GM12872 (cell line): ENCODE results near the gene SHMT2.

Experiments
- CTCF ChIP-seq: IDR thresholded peaks from 3 replicates; pipeline ENCODE4 v1.5.1; 2011; ENCODE audit warnings: low read depth, mild to moderate bottlenecking, low read length, moderate library complexity; ENCODE audit not compliant: insufficient read depth

The SHMT2 gene

GRCh38 chr12:57210926-57211692, 18.4 kb upstream of the SHMT2 start:
- no peak for TF ChIP-seq CTCF

- no peak for TF ChIP-seq CTCF
Measured at GRCh38 chr12:57211791-57212700, 17.5 kb upstream of the SHMT2 start.

GRCh38 chr12:57212701-57213057, 16.8 kb upstream of the SHMT2 start:
- TF ChIP-seq CTCF: no peak

- peak; percentile 95 for TF ChIP-seq CTCF
Measured at GRCh38 chr12:57213058-57213715, 16.3 kb upstream of the SHMT2 start.

GRCh38 chr12:57213763-57214397, 15.6 kb upstream of the SHMT2 start:
- TF ChIP-seq CTCF: no peak

GRCh38 chr12:57214398-57214781, 15.1 kb upstream of the SHMT2 start:
- peak; percentile 91 for TF ChIP-seq CTCF

GRCh38 chr12:57215065-57215464, 14.4 kb upstream of the SHMT2 start:
- 0 out of 3 replicates have a peak, but pooled peaks have one; percentile 2 for TF ChIP-seq CTCF
